ENCODE data around the gene RECQL5.
"Not testable (repeated sequence)": the region's sequence is repeated elsewhere in the genome, so short reads cannot be mapped to it uniquely, and the experiment has no call there.

Gene RECQL5

GRCh38 chr17:75614006-75614405, 52.9 kb downstream of the RECQL5 start:
- no peak for DNase-seq

DNA sequence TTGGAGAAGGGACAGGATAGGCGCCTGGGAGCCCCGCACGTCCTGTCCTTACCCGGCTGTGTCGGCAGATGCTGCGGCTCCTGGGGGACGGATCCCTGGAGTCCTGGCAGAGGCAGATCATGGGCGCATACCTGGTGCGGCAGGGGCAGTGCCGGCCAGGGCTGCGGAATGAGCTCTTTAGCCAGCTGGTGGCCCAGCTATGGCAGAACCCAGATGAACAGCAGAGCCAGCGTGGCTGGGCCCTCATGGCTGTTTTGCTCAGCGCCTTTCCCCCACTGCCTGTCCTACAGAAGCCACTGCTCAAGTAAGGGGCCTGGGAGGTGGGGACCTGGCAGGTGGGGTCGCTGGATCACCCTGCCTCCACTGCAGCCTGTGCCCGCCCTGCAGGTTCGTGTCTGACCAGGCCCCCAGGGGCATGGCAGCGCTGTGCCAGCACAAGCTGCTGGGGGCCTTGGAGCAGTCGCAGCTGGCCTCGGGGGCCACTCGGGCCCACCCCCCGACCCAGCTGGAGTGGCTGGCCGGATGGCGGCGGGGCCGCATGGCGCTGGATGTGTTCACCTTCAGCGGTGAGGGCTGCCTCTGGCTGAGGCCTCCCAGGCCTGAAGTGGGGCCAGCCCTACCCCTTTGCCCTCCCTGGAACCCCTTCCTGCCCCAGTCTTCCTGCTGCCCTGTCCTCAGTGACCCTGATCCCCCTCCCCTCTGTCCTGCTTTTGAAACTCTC, 53.9 kb downstream of the RECQL5 start:
- no peak for DNase-seq

DNA sequence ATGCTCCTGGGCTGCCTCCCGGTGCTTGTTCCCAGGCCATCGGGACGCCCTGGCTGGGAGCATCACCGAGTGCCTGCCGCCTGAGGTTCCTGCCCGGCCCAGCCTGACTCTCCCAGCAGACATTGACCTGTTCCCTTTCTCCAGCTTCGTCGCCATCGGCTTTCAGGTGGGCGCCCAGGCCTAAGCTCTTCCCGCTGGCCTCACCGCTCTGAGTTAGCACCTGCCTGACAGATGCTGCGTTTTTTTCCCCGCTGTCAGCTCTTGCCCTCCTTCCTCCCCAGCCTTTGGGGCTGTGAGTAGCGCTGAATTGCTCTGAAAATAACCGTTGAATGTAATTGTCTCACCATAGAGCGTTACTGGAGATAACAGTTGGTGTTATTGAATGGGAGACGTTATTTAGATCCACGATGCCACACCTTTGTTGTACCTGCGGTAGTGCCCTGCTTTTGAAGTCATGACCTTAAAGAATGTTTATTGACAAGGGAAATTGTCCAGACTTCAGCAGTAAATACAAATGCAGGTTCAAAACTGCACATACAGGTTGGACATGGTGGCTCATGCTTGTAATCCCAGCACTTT, 55.0 kb downstream of the RECQL5 start:
- no peak for DNase-seq

DNA sequence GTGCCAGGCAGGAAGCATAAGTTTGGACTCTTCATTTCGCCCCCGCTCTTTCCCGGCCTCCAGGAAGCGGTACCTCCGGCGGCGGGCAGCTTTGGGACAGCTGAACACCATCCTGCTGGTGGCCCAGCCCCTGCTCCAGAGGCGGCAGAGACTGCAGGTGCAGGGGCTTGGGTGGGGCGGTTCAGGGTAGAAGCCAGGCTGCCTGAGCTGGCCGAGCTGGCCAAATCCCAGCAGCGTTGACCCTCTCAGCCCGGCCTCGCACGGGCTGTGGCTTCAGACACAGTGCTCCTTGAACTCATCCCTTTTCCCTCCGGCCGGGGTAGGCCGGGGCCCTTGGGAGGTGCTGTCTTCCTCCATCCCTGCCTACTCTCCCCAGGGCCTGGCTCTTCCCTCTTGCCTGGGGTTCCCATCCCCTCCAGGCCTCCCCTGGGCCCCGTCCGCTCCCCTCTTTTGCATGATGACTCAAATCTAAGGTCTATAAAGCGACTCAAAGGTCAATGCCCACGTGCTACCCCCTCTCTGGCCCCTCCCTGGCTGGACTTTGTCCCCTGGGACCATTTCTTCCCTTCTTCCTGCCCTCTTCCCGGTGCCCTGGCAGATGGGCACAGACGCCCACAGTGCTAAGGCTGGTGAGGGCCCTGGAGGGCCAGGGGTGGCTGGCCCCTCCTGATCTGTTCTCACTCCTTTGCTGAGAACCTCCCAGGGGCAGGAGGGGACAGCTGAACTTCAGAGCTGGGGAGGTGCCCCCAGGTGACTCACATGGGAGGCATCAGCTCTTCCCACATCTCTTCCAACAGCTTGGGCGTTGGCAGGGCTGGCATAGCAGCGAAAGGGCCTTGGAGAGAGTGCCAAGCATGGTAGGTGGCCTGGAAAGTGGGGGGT, 56.6 kb downstream of the RECQL5 start:
- no peak for DNase-seq

DNA sequence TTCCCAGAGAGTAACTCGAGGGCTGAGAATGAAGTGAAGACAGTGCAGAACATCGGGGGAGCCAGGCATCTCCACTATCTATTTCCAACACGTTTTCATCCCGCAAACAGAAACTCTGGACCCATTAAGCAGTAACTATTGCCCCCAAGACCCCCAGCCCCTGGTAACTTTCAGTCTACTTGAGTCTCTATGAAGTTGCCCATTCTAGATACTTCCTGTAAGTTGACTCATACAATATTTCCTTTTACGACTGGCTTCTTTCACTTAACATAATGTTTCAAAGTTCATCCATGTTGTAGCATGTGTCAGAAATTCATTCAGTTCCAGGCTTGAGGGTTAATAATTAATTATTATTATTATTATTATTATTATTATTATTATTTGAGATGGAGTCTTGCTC, 59.9 kb downstream of the RECQL5 start:
- DNase-seq: no peak

DNA sequence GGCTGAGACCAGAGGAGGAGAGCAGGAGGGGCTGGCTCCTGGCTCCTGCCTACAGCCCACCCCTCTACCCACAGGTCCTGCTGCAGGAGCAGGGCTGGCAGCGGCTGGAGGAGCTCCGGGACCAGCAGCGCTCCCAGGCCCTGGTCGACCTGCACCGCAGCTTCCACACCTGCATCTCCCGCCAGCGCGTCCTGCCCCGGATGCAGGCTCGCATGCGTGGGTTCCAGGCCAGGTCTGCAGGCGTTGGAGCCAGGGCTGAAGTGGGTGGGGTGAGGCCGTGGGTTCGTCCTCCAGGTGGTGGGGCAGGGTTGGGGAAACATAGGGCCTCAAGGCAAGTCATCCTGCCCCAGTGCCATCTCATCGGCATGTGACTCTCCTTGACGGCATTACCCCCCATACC, 61.2 kb downstream of the RECQL5 start:
- DNase-seq: no peak

DNA sequence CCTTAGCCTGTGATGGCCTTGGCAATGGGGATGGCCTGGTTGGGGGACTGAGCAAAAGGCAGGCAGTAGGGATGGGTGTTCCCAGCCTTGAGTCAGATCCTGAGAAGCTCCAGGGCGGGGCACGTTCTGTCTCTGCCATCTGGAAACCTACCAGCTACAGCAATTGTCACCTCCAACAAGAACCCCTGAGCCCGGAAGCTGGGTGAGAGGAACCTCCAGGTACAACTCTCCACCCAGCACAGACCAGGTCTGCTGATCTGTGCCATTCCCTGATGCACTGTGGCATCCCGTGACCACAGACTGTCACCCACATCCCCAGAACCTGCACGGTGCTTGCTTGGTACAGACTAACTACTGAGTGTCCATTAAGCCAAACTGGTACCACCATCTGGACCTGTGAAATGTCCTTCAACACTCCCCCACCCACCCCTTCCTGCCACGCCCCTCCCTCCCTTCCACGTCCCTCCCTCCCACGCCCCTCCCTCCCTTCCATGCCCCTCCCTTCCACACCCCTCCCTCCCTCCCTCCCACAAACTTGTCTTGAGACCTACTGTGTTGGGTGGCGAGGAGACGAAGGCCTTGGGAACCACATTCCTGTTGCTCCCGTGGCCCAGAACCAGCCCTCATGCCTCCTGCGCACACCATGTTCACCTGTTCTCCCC, 62.8 kb downstream of the RECQL5 start:
- DNase-seq: no peak

DNA sequence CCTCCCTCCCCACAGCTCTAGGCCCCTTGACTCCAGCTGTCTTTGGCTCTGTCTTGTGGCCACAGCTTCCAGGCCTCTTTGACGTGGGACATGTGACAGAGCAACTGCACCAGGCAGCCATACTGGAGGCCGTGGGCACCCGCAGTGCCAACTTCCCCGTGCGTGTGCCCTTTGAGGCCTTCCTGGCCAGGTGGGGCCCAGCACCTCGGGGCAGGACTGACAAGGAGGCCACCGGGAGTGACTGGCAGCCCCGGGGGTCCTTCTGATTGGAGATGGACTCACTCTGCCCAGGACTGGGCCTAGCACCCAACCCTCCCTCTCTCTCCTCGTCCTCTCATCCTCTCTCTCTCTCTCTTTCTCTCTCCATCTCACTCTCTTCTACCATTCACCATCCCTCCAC, 63.8 kb downstream of the RECQL5 start:
- DNase-seq: no peak

DNA sequence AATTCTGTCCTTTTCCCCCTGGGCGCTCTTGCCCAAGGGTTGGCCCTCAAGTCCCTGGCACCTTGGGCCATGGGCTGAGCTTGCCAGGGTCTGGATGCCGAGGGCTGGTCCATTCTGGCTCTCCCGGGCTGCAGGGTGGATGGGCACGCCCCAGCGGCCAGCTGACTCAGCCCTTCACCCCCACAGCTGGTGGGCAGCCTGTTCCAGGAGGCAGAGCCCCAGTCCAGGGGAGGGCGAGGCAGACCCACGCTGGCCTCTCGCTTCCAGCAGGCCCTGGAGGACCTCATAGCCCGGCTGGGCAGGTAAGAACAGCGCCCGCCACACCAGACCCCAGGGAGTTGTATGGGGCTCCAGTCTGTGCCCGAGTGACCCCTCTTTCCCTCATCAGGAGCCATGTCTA, 64.3 kb downstream of the RECQL5 start:
- DNase-seq: no peak

DNA sequence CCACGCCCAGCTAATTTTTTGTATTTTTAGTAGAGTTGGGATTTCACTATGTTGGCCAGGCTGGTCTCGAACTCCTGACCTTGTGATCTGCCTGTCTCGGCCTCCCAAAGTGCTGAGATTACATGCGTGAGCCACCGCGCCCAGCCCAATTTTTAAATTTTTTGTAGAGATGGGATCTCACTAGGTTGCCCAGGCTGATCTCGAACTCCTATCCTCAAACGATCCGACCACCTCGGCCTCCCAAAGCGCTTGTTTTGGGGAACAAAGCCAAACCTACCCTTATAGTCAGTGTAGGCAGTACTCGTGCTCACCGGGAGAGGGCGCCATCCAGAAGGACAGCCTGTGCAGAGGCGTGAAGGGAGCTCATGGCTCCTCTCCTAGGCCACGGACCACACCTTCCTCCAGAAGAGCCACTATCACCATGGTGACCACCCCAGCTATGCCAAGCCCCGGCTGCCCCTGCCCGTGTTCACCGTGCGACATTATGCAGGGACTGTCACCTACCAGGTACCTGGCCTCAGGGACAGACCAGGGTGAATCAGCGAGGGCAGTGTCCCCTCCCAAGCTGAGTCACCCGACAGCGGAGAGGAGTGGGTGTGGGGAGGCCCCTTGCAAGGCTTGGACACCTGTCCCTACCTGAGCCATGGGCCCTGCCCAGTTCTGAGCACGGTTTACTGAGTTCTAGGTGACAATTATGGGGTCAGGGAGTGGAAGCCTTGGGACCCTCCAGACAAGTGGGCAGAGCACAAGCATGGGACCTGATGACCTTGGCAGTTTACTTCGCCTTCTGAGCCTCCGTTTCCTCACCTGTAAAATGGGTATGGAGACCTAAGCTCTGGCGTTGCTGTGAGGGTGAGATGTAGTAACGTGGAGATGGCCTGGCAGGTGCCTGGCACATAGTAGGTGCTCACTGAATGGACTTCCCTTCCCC, 65.6 kb downstream of the RECQL5 start:
- DNase-seq: no peak

- DNase-seq: no peak
These were observed 70.5 kb downstream of the RECQL5 start for GRCh38 chr17:75596320-75597087.

DNA sequence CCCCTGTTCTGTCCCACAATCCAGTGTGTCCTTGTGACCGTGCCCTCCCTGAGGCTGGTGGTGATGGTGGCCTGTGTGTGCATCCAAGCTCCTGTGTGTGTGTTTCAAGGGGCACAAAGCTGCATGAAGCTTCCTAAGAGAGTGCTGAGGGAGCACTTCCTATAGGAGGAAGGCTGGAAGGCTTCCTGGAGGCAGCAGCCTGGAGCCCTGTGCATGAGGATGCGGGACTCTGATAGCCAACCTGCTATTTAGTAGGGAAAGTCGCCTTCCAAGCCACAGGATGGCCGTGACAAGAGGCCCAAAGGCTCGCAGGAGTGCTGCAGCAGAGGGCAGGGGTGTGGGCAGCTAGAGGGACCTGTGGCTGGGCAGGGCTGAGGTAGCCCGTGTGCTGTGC, 71.0 kb downstream of the RECQL5 start:
- DNase-seq: no peak

DNA sequence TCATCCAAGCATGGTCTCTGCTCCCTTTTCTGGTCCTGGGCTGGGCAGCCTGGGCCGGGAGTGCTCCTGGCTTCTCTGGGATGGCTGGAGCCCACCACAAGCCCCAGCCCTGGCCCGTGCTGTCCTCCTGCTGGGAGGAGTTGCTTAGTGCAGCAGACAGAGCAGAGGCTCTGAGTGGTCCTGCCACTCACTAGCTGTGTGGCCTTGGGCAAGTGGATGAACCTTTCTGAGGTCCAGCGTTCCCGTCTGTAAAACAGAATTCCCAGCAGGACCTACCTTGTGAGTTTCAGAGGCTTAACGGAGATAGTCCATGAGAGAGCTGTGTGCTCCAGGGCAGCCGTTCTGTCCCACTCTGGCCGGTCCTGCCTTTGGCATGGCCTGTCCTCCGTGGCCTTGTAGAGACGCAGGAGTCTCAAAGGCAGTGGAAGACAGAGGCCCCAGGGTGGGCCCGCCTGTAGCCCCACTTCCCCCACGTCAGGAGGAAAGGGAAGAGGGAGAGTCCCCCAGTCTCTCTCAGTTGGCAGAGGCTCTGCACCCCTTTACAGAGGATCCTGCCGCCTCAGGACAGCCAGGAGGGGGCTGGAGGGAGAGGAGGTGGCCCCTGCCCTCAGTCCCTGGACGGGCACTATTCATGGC, 71.6 kb downstream of the RECQL5 start:
- no peak for DNase-seq

GRCh38 chr17:75594499-75595283, 72.3 kb downstream of the RECQL5 start:
- no peak for DNase-seq

DNA sequence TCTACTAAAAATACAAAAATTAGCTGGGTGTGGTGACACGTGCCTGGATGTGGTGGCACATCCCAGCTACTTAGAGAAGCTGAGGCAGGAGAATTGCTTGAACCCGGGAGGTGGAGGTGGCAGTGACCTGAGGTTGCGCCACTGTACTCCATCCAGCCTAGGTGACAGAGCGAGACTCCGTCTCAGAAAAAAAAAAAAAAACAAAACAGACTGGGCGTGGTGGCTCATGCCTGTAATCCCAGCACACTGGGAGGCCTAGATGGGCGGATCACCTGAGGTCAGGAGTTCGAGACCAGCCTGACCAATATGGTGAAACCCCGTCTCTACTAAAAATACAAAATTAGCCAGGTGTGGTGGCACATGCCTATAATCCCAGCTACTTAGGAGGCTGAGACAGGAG, 73.5 kb downstream of the RECQL5 start:
- DNase-seq: not testable (repeated sequence)

DNA sequence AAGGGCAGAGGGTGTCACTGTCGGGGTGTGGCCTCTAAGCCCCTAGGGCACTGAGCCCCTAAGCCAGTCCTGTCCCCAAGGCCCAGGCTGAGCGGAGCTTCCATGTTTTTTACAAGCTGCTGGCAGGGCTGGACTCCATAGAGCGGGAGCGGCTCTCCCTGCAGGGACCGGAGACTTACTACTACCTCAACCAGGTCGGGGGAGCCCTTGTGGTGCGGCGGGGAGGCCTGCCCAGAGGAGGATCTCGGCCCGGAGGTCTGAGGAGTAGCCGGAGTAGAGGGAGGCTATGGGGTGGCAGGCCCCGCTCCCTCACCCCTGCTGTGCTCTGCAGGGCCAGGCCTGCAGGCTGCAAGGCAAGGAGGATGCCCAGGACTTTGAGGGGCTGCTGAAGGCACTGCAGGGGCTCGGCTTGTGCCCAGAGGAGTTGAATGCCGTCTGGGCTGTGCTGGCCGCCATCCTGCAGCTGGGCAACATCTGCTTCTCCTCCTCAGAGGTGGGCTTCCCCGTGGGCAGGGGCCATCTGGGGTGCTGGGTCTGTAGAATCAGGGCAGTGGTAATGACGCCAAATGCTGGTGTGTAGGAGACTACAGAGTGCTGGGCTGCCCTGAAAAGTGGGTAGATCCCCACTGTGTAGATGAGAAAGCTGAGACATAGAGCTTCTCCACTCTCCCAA, 74.5 kb downstream of the RECQL5 start:
- DNase-seq: no peak

DNA sequence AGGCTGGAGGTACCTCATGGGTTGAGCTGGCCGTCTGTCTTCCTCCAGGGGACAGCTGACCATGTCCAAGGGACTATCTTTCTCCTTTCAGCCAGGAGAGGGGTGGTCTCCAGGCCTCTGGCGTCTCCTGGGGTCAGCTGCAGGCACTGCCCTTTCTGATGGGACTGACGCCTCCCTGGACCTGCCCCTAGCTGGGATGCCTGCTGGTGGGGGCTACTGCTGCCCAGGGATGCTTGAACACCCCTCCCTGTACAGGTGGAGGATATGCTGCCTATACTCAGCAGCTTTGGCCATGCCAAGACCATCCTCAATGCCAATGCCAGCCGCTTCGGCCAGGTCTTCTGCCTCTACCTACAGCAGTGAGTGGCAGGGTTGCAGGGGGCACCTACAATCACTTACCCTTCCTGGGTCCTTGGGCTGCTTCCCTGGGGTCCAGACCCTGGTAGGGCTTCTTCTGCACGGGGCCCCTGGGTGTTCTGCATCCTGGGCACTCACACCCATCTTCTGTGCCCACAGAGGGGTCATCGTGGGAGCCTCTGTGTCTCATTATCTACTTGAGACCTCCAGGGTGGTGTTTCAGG, 75.1 kb downstream of the RECQL5 start:
- no peak for DNase-seq

GRCh38 chr17:75590849-75591721, 75.9 kb downstream of the RECQL5 start:
- DNase-seq: no peak

Measured in NCI-H187 treated with DMSO at 0.1 percent for 48 hours (cell line).